ENCODE results near the gene NXN. TPM values are rescaled to one million over a fixed set of nuclear protein-coding genes. Genes with fewer than 3 reads are reported as not detected.

The NXN gene
- total RNA-seq, 1 experiment from 2014 or later, result 126 TPM

DNA sequence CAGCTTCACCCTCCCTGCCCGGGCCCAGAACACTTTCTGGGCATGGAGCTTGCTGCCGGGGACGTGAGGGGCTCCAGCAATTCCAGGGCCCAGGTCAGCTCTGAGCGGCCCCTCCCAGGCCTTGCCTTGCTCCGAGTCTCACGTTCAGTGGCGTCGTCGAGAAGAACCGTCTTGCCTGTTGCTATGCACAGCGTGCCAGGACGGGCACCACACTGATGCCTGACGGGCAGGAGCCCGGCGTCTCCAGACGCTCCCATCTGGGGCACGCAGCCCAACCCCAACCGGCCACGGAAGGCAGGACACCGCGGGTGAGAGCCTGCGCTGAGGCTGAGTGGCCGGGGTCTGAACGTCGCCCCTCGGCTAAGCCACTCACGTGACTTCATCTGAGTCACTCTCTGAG, 44.5 kb upstream of the NXN start:
- TF ChIP-seq, protein P1, sequence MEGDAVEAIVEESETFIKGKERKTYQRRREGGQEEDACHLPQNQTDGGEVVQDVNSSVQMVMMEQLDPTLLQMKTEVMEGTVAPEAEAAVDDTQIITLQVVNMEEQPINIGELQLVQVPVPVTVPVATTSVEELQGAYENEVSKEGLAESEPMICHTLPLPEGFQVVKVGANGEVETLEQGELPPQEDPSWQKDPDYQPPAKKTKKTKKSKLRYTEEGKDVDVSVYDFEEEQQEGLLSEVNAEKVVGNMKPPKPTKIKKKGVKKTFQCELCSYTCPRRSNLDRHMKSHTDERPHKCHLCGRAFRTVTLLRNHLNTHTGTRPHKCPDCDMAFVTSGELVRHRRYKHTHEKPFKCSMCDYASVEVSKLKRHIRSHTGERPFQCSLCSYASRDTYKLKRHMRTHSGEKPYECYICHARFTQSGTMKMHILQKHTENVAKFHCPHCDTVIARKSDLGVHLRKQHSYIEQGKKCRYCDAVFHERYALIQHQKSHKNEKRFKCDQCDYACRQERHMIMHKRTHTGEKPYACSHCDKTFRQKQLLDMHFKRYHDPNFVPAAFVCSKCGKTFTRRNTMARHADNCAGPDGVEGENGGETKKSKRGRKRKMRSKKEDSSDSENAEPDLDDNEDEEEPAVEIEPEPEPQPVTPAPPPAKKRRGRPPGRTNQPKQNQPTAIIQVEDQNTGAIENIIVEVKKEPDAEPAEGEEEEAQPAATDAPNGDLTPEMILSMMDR (IDR thresholded peaks at IDR 0.05), result no peak
- TF ChIP-seq, protein P2, sequence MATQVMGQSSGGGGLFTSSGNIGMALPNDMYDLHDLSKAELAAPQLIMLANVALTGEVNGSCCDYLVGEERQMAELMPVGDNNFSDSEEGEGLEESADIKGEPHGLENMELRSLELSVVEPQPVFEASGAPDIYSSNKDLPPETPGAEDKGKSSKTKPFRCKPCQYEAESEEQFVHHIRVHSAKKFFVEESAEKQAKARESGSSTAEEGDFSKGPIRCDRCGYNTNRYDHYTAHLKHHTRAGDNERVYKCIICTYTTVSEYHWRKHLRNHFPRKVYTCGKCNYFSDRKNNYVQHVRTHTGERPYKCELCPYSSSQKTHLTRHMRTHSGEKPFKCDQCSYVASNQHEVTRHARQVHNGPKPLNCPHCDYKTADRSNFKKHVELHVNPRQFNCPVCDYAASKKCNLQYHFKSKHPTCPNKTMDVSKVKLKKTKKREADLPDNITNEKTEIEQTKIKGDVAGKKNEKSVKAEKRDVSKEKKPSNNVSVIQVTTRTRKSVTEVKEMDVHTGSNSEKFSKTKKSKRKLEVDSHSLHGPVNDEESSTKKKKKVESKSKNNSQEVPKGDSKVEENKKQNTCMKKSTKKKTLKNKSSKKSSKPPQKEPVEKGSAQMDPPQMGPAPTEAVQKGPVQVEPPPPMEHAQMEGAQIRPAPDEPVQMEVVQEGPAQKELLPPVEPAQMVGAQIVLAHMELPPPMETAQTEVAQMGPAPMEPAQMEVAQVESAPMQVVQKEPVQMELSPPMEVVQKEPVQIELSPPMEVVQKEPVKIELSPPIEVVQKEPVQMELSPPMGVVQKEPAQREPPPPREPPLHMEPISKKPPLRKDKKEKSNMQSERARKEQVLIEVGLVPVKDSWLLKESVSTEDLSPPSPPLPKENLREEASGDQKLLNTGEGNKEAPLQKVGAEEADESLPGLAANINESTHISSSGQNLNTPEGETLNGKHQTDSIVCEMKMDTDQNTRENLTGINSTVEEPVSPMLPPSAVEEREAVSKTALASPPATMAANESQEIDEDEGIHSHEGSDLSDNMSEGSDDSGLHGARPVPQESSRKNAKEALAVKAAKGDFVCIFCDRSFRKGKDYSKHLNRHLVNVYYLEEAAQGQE (IDR thresholded peaks at IDR 0.05; ENCODE audit: insufficient read depth in 1 of 2, low read depth in 2 of 2, low read length in 1 of 2), result no peak
- TF ChIP-seq SIN3A (IDR thresholded peaks at IDR 0.05; ENCODE audit: borderline replicate concordance, insufficient read depth, low read depth, low read length), result no peak
- TF ChIP-seq POLR2AphosphoS5 (IDR thresholded peaks at IDR 0.05; ENCODE audit: low read depth, low read length), result no peak
- TF ChIP-seq TCF7L2 (IDR thresholded peaks at IDR 0.05; ENCODE audit: low read depth, low read length), result no peak
- H3K27ac ChIP-seq (ENCODE audit: low read length), result no peak overlapping the region
- no peaks in the 10 kb centered on the region; the same call in 1 of the 2 replicates for H3K4me1 ChIP-seq (ENCODE audit: control insufficient read depth, insufficient read depth, low read length)
- intact Hi-C loops (cut with micrococcal nuclease; ENCODE audit: unreplicated experiment) (no loop called here), in situ Hi-C loops (cut with HindIII; ENCODE audit: low pct_unique_long_range_greater_than_20kb, low sequenced_read_pairs) (no loop called here)
- H3K9me3 ChIP-seq (ENCODE audit: control insufficient read depth, insufficient read depth, low read depth, low read length), result no peaks in the 10 kb centered on the region
- BruUV-seq (replicated peaks), result no TSS peak
- H3K36me3 ChIP-seq (ENCODE audit: control insufficient read depth, insufficient read depth, low read length), result no peaks in the 10 kb centered on the region
- no peak overlapping the region for H3K4me3 ChIP-seq (ENCODE audit: low read depth in 2 of 2, low read length in 2 of 2)
- ChIA-PET CTCF (no interaction called here), POLR2A (interaction anchor here (0.7 kb wide), 1 partner anchor 283 kb away, joined by 6 read pairs; no protein-coding TSS in a partner anchor)
- ATAC-seq (no peak), DNase-seq (ENCODE audit: low read depth, low spot score) (no peak)
- no peaks in the 10 kb centered on the region for H3K27me3 ChIP-seq (ENCODE audit: control insufficient read depth, insufficient read depth, low read length)

DNA sequence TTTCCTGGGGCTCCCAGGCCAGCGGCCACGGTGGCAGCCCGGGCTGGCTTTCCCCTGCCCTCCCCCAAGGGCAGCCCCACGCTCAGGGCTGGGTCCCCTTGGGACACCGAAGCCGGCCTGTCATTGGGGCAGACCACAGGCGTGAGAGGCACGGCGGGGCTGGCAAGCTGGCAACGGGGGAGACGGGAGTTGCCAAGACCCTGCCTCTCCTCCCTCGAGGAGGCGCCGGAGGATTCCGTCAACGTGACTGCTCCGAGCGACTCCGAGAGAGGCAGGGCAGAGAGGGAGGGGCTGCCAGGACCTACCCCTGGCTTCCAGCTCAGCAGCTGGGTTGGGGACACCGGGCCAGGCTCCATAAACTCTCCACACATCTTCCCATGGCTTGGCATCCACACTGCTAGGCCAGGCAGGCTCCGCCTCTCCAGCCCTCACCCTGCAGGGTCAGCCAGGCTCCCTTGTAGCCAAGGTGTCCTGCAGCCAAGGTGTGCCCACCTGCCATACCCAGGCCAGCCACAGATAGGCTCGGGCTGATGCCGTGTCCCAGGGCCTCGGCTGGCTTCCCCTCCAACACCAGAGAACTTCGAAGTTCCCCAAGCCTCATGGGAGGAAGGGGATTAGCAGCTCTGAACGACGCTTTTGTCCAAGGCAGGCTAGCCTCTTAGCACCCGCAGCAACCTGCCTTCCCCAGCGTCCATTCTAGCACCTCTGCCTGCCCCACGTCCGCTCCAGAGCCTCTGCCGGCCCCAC, 42.9 kb upstream of the NXN start:
- Histone ChIP-seq H3K4me3 (ENCODE audit: low read depth in 2 of 2, low read length in 2 of 2) (no peak overlapping the region), H3K27me3 (ENCODE audit: control insufficient read depth, insufficient read depth, low read length) (no peaks in the 10 kb centered on the region), H3K36me3 (ENCODE audit: control insufficient read depth, insufficient read depth, low read length) (no peaks in the 10 kb centered on the region), H3K4me1 (ENCODE audit: control insufficient read depth, insufficient read depth, low read length) (no peaks in the 10 kb centered on the region; the same call in 1 of the 2 replicates), H3K27ac (ENCODE audit: low read length) (no peak overlapping the region), H3K9me3 (ENCODE audit: control insufficient read depth, insufficient read depth, low read depth, low read length) (no peaks in the 10 kb centered on the region)
- CTCF ChIA-PET, result no interaction called here
- ATAC-seq (0 out of 2 replicates have a peak, but pooled peaks have one; percentile 32), DNase-seq (ENCODE audit: low read depth, low spot score) (no peak)
- no peak for TF ChIP-seq SIN3A (IDR thresholded peaks at IDR 0.05; ENCODE audit: borderline replicate concordance, insufficient read depth, low read depth, low read length)
- TF ChIP-seq, protein P2 (IDR thresholded peaks at IDR 0.05; ENCODE audit: insufficient read depth in 1 of 2, low read depth in 2 of 2, low read length in 1 of 2), result no peak
- TF ChIP-seq TCF7L2 (IDR thresholded peaks at IDR 0.05; ENCODE audit: low read depth, low read length), result no peak
- TF ChIP-seq POLR2AphosphoS5 (IDR thresholded peaks at IDR 0.05; ENCODE audit: low read depth, low read length), result no peak
- TF ChIP-seq, protein P1 (IDR thresholded peaks at IDR 0.05), result no peak
- in situ Hi-C loops (cut with HindIII; ENCODE audit: low pct_unique_long_range_greater_than_20kb, low sequenced_read_pairs), result no loop called here
- intact Hi-C loops (cut with micrococcal nuclease; ENCODE audit: unreplicated experiment), result no loop called here
- BruUV-seq (replicated peaks), result no TSS peak
- POLR2A ChIA-PET, result no interaction called here

All from Panc1 (cell line).